MM.1S (cell line): ENCODE data around the gene SEMA6A.

Experiments
- DNase-seq: peaks from one replicate; pipeline ENCODE4 v3.0.0-alpha.2; 2015
- H2AFZ ChIP-seq: fragments of 300-600 bp; sonication (generic); 2 replicates; pipeline ENCODE4 v1.6.0; 2016; ENCODE audit warnings: antibody characterized with exemption, low read length
- H3F3A ChIP-seq: fragments of 300-600 bp; sonication (generic); 2 replicates; pipeline ENCODE4 v1.6.1; 2016; ENCODE audit warnings: mild to moderate bottlenecking, antibody characterized with exemption, low read length, moderate library complexity, mixed read lengths; ENCODE audit not compliant: insufficient read depth
- H3K27ac ChIP-seq: fragments of 300-600 bp; sonication (generic); 2 replicates; pipeline ENCODE4 v1.5.1; 2016; ENCODE audit warnings: mild to moderate bottlenecking, low read length
- H3K27me3 ChIP-seq: fragments of 300-600 bp; sonication (generic); replicated peaks from 2 replicates; pipeline ENCODE4 v1.6.0; 2016; ENCODE audit warnings: low read length; ENCODE audit not compliant: insufficient read depth
- H3K36me3 ChIP-seq: fragments of 300-600 bp; sonication (generic); replicated peaks from 2 replicates; pipeline ENCODE4 v1.6.1; 2016; ENCODE audit warnings: mild to moderate bottlenecking, low read length, mixed read lengths; ENCODE audit not compliant: insufficient read depth
- H3K4me1 ChIP-seq: fragments of 300-600 bp; sonication (generic); 2 replicates; pipeline ENCODE4 v1.6.1; 2016; ENCODE audit warnings: low read length, mixed read lengths
- H3K4me2 ChIP-seq: fragments of 300-600 bp; sonication (generic); 2 replicates; pipeline ENCODE4 v1.6.0; 2016; ENCODE audit warnings: low read depth, low read length
- H3K4me3 ChIP-seq: fragments of 300-600 bp; sonication (generic); 2 replicates; pipeline ENCODE4 v1.5.1; 2016; ENCODE audit warnings: low read length, mixed read lengths
- H3K79me2 ChIP-seq: fragments of 300-600 bp; sonication (generic); 2 replicates; pipeline ENCODE4 v1.6.1; 2016; ENCODE audit warnings: mixed run types, low read length, mixed read lengths
- H3K9ac ChIP-seq: fragments of 300-600 bp; sonication (generic); 2 replicates; pipeline ENCODE4 v1.6.1; 2016; ENCODE audit warnings: low read length, mixed read lengths
- H3K9me2 ChIP-seq: fragments of 300-600 bp; sonication (generic); replicated peaks from 2 replicates; pipeline ENCODE4 v1.6.1; 2016; ENCODE audit warnings: mild to moderate bottlenecking, low read length, mixed read lengths; ENCODE audit not compliant: insufficient read depth
- H3K9me3 ChIP-seq: fragments of 300-600 bp; sonication (generic); replicated peaks from 2 replicates; pipeline ENCODE4 v1.6.1; 2016; ENCODE audit warnings: mild to moderate bottlenecking, low read length, mixed read lengths; ENCODE audit not compliant: insufficient read depth
- H4K20me1 ChIP-seq: fragments of 300-600 bp; sonication (generic); 2 replicates; pipeline ENCODE4 v1.6.1; 2016; ENCODE audit warnings: mild to moderate bottlenecking, low read length, moderate library complexity, mixed read lengths; ENCODE audit not compliant: insufficient read depth
- EZH2 ChIP-seq: fragments of 300-600 bp; sonication (generic); optimal IDR thresholded peaks from 2 replicates; pipeline ENCODE3; 2017; ENCODE audit warnings: low read depth, mild to moderate bottlenecking, antibody characterized with exemption, low read length, mixed read lengths
- EZH2phosphoT487 ChIP-seq: fragments of 300-600 bp; sonication (generic); IDR thresholded peaks from 2 replicates; pipeline ENCODE4 v1.6.1; 2018; ENCODE audit warnings: antibody characterized with exemption, low read length
- TF ChIP-seq, protein P1 (sequence below): fragments of 300-600 bp; sonication (generic); IDR thresholded peaks from 2 replicates; pipeline ENCODE4 v1.5.1; 2016; ENCODE audit warnings: antibody characterized with exemption, low read length, mixed read lengths

SEMA6A gene

DNA sequence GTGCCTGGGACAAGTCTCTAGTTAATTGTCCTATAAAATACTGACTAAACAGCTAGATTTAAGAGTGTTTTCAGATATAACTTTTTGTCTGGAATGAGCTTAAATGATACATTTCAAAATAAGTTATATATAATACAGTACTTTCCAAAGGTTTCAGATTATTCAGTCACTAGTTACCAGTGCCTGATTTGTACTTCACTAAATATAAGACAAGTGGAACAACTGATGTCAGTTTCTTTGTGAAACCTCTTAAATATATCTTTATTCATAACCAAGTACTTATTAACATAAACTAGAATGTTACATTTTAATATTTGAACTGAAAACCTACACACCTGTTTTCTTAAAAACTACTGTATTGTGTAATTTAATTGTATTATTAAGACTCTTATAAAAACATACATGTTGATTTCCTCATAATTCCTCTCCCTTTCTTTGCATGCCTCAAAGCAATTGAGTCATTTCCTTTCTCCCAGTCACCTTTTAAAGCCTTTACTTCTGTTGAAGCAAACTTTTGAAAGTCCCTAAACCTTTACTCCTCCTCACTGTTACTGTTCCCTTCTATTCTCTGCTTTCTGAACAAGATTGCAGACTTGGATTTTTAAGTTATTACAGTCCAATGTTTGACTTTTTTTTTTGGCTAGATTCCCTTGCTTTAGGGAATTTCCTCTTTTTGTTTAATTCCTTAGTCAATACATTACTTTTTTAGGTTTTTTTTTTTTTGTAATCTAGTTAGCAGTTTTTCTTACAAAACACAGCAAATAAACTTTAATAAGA, 8.7 kb upstream of the SEMA6A start:
- no peak for DNase-seq
- Histone ChIP-seq H3K4me2 (no peak overlapping the region), H4K20me1 (no peaks in the 10 kb centered on the region), H3K9me3 (no peaks in the 10 kb centered on the region), H3K27ac (no peak overlapping the region), H3K9me2 (no peaks in the 10 kb centered on the region), H3K27me3 (no peaks in the 10 kb centered on the region), H3K9ac (no peak overlapping the region), H3K79me2 (no peaks in the 10 kb centered on the region), H3F3A (no peaks in the 10 kb centered on the region), H3K4me3 (no peak overlapping the region), H3K4me1 (no peaks in the 10 kb centered on the region), H3K36me3 (no peaks in the 10 kb centered on the region), H2AFZ (no peak overlapping the region)
- TF ChIP-seq, protein P1, sequence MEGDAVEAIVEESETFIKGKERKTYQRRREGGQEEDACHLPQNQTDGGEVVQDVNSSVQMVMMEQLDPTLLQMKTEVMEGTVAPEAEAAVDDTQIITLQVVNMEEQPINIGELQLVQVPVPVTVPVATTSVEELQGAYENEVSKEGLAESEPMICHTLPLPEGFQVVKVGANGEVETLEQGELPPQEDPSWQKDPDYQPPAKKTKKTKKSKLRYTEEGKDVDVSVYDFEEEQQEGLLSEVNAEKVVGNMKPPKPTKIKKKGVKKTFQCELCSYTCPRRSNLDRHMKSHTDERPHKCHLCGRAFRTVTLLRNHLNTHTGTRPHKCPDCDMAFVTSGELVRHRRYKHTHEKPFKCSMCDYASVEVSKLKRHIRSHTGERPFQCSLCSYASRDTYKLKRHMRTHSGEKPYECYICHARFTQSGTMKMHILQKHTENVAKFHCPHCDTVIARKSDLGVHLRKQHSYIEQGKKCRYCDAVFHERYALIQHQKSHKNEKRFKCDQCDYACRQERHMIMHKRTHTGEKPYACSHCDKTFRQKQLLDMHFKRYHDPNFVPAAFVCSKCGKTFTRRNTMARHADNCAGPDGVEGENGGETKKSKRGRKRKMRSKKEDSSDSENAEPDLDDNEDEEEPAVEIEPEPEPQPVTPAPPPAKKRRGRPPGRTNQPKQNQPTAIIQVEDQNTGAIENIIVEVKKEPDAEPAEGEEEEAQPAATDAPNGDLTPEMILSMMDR, result no peak
- TF ChIP-seq EZH2 (no peak), EZH2phosphoT487 (no peak)

DNA sequence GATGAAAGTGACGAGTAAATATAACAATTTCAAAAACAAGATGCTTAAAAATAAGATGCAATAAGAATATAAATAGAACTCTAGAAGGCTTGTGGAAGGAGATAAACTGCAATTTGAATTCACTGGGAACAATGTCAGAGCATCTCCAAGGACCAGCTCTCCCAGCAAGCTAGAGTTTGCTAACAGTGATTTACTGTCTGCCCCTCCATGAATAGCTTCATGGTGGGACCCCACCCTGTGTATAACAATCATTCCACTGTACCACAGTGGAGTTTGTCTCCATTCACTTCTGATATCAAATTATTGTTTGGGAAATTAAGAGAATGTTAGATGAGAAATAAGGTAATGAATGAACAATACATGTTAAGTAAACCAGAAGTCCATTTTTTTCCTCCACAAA, 7.3 kb upstream of the SEMA6A start:
- Histone ChIP-seq H3K27ac (no peak overlapping the region), H3K27me3 (no peaks in the 10 kb centered on the region), H3K36me3 (no peaks in the 10 kb centered on the region), H3K4me2 (no peak overlapping the region), H2AFZ (no peak overlapping the region), H4K20me1 (no peaks in the 10 kb centered on the region), H3K9me2 (no peaks in the 10 kb centered on the region), H3K9me3 (no peaks in the 10 kb centered on the region), H3F3A (peaks cover 7% of the 10 kb centered on the region), H3K4me3 (no peak overlapping the region), H3K4me1 (peaks cover 6% of the 10 kb centered on the region; the same call in 1 of the 2 replicates), H3K9ac (no peak overlapping the region), H3K79me2 (no peaks in the 10 kb centered on the region)
- TF ChIP-seq, protein P1, result no peak
- TF ChIP-seq EZH2 (no peak), EZH2phosphoT487 (no peak)
- no peak for DNase-seq

DNA sequence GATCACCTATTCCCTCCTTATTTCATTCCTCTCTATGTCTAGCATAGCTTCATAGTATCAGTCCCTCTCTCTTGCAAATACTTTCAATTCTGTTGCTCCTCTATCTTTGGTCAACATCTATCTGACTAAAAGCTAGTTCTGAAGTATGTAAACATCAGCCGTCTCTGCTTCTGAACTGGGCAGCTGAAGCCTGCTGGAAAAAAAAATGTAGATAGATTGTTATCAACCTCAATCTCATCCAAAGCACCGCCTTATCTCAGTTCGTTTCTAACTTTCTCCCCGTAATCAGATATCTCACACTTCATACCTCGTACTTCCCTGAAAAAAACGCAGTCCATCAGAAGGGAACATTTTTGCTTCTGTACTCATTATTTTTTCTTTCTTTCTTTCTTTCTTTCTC, 4.5 kb upstream of the SEMA6A start:
- H3K4me3 ChIP-seq, result no peak overlapping the region
- H3K4me2 ChIP-seq, result no peak overlapping the region
- no peak overlapping the region for H3K27ac ChIP-seq
- H3K27me3 ChIP-seq, result peaks cover 2% of the 10 kb centered on the region
- DNase-seq, result no peak
- H3K79me2 ChIP-seq, result no peaks in the 10 kb centered on the region
- no peaks in the 10 kb centered on the region for H3K36me3 ChIP-seq
- H3F3A ChIP-seq, result peaks cover 14% of the 10 kb centered on the region
- no peaks in the 10 kb centered on the region for H3K9me2 ChIP-seq
- TF ChIP-seq, protein P1, result no peak
- TF ChIP-seq EZH2phosphoT487 (no peak), EZH2 (no peak)
- no peaks in the 10 kb centered on the region for H3K9me3 ChIP-seq
- H4K20me1 ChIP-seq, result no peaks in the 10 kb centered on the region
- H3K9ac ChIP-seq, result no peak overlapping the region
- peaks cover 8% of the 10 kb centered on the region; the same call in 1 of the 2 replicates for H3K4me1 ChIP-seq
- H2AFZ ChIP-seq, result no peak overlapping the region
